ENCODE data around the gene SNX33.

Gene SNX33

DNA sequence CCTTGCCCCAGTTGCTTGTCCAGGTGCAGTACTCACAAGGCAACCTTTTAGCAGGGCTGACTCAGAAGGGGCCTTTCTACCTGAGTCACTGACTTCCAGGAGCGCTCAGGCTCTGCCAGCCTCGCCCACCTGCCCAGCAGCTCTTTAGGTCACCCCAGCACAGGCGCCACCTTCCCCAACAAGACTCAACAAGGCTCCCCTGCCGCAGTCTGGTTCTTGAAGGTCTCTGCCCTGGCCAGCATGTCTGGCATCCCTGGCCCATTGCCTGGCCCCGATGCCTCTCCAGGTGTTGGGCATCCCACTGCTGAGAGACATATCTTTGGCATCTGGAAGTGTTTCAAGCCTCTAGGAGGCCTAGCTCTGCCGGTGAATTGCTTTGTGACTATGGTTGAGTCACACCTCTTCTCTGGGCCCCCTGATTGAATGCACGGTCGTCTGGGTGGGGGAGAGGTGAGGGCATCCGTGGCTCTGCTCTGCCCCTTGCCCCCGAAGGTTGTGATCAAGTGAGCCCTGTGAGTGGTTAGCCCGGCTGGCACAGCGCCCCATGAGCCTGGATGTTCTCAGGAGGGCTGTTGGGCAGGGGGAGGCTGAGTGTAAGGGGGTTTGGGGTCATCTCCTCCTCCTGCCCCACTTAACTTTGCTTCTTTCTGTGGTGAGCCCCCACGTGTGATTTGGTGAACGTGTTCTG lies 21.6 kb downstream of the SNX33 start:
- ChIA-PET CTCF (interaction anchor here (1.3 to 5.7 kb wide), 2 partner anchors 16 to 301 kb away, joined by 5 to 31 read pairs; partner anchors contain the start of gene MAN2C1), POLR2A (no interaction called here)
- no peak for DNase-seq (ENCODE audit: extremely low spot score)
- TF ChIP-seq, protein P1, sequence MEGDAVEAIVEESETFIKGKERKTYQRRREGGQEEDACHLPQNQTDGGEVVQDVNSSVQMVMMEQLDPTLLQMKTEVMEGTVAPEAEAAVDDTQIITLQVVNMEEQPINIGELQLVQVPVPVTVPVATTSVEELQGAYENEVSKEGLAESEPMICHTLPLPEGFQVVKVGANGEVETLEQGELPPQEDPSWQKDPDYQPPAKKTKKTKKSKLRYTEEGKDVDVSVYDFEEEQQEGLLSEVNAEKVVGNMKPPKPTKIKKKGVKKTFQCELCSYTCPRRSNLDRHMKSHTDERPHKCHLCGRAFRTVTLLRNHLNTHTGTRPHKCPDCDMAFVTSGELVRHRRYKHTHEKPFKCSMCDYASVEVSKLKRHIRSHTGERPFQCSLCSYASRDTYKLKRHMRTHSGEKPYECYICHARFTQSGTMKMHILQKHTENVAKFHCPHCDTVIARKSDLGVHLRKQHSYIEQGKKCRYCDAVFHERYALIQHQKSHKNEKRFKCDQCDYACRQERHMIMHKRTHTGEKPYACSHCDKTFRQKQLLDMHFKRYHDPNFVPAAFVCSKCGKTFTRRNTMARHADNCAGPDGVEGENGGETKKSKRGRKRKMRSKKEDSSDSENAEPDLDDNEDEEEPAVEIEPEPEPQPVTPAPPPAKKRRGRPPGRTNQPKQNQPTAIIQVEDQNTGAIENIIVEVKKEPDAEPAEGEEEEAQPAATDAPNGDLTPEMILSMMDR (IDR thresholded peaks at IDR 0.05; ENCODE audit: control extremely low read depth, extremely low read depth, low read depth, missing control alignments): no peak

DNA sequence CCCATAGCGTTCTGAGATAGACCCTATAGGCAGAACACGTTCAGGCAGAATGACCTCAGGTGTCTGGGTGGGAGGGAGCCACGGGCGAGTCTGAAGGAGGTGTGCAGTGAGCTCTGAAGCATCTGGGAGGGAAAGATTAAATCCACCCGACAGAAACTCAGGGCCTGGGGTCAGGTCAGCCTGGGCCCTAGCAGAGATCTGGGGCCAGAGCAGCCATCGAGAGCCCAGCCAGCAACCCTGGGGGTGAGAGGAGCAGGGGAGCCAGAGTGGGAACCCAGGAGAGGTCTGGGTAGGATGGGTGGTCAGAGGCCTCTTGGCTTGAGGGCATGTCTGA lies 22.1 kb downstream of the SNX33 start:
- CTCF ChIA-PET: interaction anchor here (5.7 kb wide), 1 partner anchor 15 kb away, joined by 31 read pairs; no protein-coding TSS in a partner anchor
- DNase-seq (ENCODE audit: extremely low spot score): no peak
- TF ChIP-seq, protein P1 (IDR thresholded peaks at IDR 0.05; ENCODE audit: control extremely low read depth, extremely low read depth, low read depth, missing control alignments): no peak
- POLR2A ChIA-PET: no interaction called here

DNA sequence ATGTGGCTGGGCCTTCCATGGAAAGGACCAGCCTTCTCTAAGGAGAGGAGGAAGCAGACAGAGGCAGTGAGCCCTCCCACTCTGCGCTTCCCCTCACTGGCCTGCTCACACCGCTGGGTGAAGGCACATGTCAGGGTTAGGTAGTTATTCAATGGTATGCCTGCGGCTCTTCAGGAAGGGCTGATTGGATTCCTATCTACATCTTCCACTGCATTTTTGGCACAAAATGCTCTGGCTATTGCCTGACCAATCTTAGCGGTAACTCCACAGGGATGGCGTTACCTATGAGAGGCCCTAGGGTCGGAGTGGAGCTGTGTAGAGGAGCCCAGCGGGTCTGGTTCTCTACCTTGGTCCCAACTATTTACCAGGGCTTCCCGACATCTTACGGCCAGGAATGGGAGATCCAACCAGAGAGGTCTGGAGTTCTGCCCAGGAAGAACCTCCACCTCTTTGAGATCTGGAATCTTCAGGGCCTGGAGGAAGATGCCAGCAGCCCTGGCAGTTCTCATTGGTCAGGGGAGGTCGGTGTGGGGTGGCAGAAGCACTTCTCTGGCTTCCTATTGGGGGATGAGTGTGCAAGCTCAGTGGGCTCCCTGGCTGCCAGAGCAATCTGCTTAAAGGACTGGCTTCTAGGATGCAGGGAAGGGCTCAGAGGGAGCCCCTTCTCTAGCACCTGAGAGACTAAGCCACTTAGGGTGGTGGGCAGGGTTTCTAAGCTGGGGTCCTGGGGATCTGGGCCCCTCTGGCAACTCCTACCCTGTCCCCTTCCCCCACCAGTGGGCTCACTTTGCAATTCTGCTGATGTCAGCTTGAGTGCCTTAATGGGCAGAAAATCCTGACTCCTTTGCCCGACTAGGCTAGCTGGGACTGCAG lies 24.3 kb downstream of the SNX33 start:
- TF ChIP-seq, protein P1 (IDR thresholded peaks at IDR 0.05; ENCODE audit: control extremely low read depth, extremely low read depth, low read depth, missing control alignments): no peak
- ChIA-PET POLR2A (no interaction called here), CTCF (interaction anchor here (1.3 to 5.7 kb wide), 3 partner anchors 13 to 163 kb away, joined by 3 to 31 read pairs (median 5); no protein-coding TSS in a partner anchor)
- no peak for DNase-seq (ENCODE audit: extremely low spot score)

DNA sequence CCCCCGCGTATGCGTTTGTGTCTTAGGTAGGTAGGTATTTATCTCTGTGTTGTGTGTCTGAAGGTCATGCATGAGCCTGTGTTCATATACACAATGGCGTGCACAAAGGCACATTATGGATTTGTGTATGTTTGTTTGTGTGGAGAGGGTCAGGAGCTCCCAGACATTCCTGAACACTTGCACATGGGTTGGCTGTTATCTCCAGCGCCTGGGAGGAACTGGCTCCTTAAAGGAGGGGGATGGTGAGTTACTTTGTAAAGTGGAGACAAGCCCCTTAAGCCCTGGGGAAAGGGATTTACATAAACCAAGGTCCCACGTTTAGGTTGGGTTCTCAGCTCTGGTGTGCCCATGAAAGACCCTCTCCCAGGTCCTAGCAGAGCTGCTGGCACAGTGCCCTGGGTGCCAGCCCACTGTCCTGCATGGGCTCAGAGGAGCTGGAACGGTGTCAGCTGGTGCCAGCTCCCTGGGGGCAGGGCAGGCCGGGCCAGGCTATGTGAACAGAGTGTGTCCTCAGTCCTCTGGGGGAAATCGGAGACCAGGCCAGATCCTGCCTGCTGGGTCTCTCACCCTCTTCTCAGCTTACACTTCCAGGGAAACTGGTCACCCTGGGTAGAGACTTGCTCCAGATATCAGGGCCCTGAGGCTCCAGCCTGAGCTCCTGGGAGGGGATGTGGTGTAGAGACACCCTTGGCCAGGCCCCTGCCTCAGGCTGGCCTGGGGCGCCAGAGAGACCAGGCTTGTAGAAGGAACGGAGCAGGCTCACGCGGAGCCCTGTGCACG lies 25.1 kb downstream of the SNX33 start:
- ChIA-PET POLR2A (no interaction called here), CTCF (interaction anchor here (1.3 to 5.7 kb wide), 2 partner anchors 12 to 138 kb away, joined by 3 to 31 read pairs; no protein-coding TSS in a partner anchor)
- DNase-seq (ENCODE audit: extremely low spot score): no peak
- TF ChIP-seq, protein P1 (IDR thresholded peaks at IDR 0.05; ENCODE audit: control extremely low read depth, extremely low read depth, low read depth, missing control alignments): no peak

DNA sequence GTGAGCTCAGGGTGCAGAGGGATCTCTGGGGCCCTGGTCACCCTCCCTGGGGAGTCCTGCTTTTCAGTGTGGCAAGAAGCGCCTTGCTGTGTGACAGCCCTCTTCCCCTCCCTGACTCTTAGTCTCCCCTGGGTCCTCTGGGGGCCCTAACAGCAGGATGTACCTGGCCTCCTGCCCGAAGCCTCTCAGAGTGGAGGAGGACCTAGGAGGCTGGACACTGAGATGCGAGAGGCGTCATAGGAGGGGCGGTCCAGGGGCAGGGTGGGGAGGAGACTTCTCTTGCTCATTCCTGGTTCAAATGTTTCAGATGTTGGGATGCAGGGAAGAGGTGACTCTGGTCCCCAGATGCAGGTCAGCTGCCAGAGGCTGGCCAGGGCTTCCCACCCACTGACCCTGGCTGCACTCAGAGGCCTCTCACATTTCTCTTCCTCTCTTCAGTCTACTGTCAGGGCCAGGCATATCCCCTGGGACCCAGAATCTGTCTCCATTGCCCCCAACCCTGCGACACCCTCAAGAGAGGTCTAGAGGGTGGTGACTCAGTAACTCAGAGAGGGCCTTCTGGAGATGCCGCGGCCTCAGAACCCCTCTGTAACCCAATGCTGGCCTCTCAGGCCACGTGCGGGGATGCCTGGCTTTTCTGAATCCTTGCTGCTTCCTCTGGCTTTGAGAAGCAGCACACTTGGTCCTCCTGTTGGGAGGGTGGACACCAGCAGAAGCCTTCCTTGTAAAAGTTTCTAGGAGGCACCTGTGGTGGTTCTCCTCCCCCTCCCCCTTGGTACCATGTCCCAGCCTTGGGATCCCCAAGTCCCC lies 25.9 kb downstream of the SNX33 start:
- ChIA-PET CTCF (interaction anchor here (1.3 to 5.7 kb wide), 2 partner anchors 12 to 138 kb away, joined by 3 to 31 read pairs; no protein-coding TSS in a partner anchor), POLR2A (no interaction called here)
- no peak for DNase-seq (ENCODE audit: extremely low spot score)
- TF ChIP-seq, protein P1 (IDR thresholded peaks at IDR 0.05; ENCODE audit: control extremely low read depth, extremely low read depth, low read depth, missing control alignments): no peak

Data from GM10248 (cell line).